Neural cell (in vitro differentiated cells): ENCODE data around the gene REV3L. TPM values are rescaled to one million over a fixed set of nuclear protein-coding genes. Genes with fewer than 3 reads are reported as not detected.

Experiments used
- H2AFZ ChIP-seq: fragments of 200-600, 300-800 bp; sonication (generic), shearing (Covaris generic); 2 replicates; pipeline ENCODE4 v1.6.0; 2014; ENCODE audit warnings: low read depth, mild to moderate bottlenecking, antibody characterized with exemption, low read length, moderate library complexity
- H3F3A ChIP-seq: fragments of 200-600 bp; shearing (Covaris generic); 2 replicates; pipeline ENCODE4 v1.6.1; 2016; ENCODE audit warnings: mild to moderate bottlenecking, moderate library complexity, mixed read lengths, antibody characterized with exemption, low read length; ENCODE audit not compliant: insufficient read depth, poor library complexity, severe bottlenecking
- H3K27ac ChIP-seq: fragments of 200-600, 300-800 bp; sonication (generic), shearing (Covaris generic); 2 replicates; pipeline ENCODE4 v1.5.1; 2014; ENCODE audit warnings: mild to moderate bottlenecking, low read length, moderate library complexity
- H3K27me3 ChIP-seq: fragments of 300-800, 200-600 bp; sonication (generic), shearing (Covaris generic); 2 replicates; pipeline ENCODE4 v1.6.0; 2014; ENCODE audit warnings: mild to moderate bottlenecking, low read depth, low read length, moderate library complexity; ENCODE audit not compliant: insufficient read depth
- H3K36me3 ChIP-seq: fragments of 300-800, 200-600 bp; sonication (generic), shearing (Covaris generic); 2 replicates; pipeline ENCODE4 v1.5.1; 2014; ENCODE audit warnings: mild to moderate bottlenecking, antibody characterized with exemption, low read length, moderate library complexity; ENCODE audit not compliant: insufficient read depth
- H3K4me2 ChIP-seq: fragments of 300-800, 200-600 bp; sonication (generic), shearing (Covaris generic); 2 replicates; pipeline ENCODE4 v1.6.0; 2014; ENCODE audit warnings: mild to moderate bottlenecking, low read length
- H3K4me3 ChIP-seq: fragments of 300-800, 200-600 bp; sonication (generic), shearing (Covaris generic); 2 replicates; pipeline ENCODE4 v1.5.1; 2014; ENCODE audit warnings: mild to moderate bottlenecking, low read length, moderate library complexity
- H3K79me2 ChIP-seq: fragments of 200-600 bp; shearing (Covaris generic); replicated peaks from 2 replicates; pipeline ENCODE4 v1.6.0; 2014; ENCODE audit warnings: mild to moderate bottlenecking, low read length, moderate library complexity; ENCODE audit not compliant: insufficient read depth
- H3K9ac ChIP-seq: fragments of 300-800, 200-600 bp; sonication (generic), shearing (Covaris generic); 2 replicates; pipeline ENCODE4 v1.6.1; 2016; ENCODE audit warnings: mild to moderate bottlenecking, low read length, mixed read lengths
- H3K9me2 ChIP-seq: fragments of 200-600 bp; shearing (Covaris generic); 2 replicates; pipeline ENCODE4 v1.6.1; 2016; ENCODE audit warnings: mild to moderate bottlenecking, low read length, mixed read lengths; ENCODE audit not compliant: insufficient read depth
- H3K9me3 ChIP-seq: fragments of 200-600, 300-800 bp; sonication (generic), shearing (Covaris generic); 2 replicates; pipeline ENCODE4 v1.6.1; 2016; ENCODE audit warnings: mild to moderate bottlenecking, mixed run types, low read length, moderate library complexity, mixed read lengths
- H4K20me1 ChIP-seq: fragments of 200-600 bp; shearing (Covaris generic); 2 replicates; pipeline ENCODE4 v1.6.1; 2016; ENCODE audit warnings: mild to moderate bottlenecking, mixed run types; ENCODE audit not compliant: insufficient read depth
- EP300 ChIP-seq: fragments of 450-650 bp; conservative IDR thresholded peaks from 2 replicates; pipeline ENCODE4 v1.6.1; 2014; ENCODE audit warnings: antibody characterized with exemption, mild to moderate bottlenecking, moderate library complexity; ENCODE audit not compliant: poor library complexity, severe bottlenecking
- EZH2 ChIP-seq: fragments of 200-600, 300-800 bp; shearing (Covaris generic), sonication (generic); IDR thresholded peaks from 2 replicates; pipeline ENCODE4 v1.6.1; 2014; ENCODE audit warnings: antibody characterized with exemption, low read length, borderline replicate concordance, mild to moderate bottlenecking; ENCODE audit not compliant: insufficient read depth, poor library complexity, severe bottlenecking
- MXI1 ChIP-seq: fragments of 450-650 bp; conservative IDR thresholded peaks from 2 replicates; pipeline ENCODE4 v1.6.1; 2014; ENCODE audit warnings: antibody characterized with exemption, mild to moderate bottlenecking; ENCODE audit not compliant: poor library complexity, severe bottlenecking
- POLR2AphosphoS5 ChIP-seq: IDR thresholded peaks from 2 replicates; pipeline ENCODE4 v1.6.1; 2012
- RAD21 ChIP-seq: fragments of 450-650 bp; conservative IDR thresholded peaks from 2 replicates; pipeline ENCODE4 v1.6.1; 2014; ENCODE audit warnings: antibody characterized with exemption, mild to moderate bottlenecking, moderate library complexity
- REST ChIP-seq: IDR thresholded peaks from 2 replicates; pipeline ENCODE4 v1.6.1; 2012; ENCODE audit warnings: borderline replicate concordance
- SMC3 ChIP-seq: fragments of 450-650 bp; conservative IDR thresholded peaks from 2 replicates; pipeline ENCODE4 v1.6.1; 2014; ENCODE audit warnings: antibody characterized with exemption, mild to moderate bottlenecking, moderate library complexity; ENCODE audit not compliant: poor library complexity
- TAF1 ChIP-seq: IDR thresholded peaks from 2 replicates; pipeline ENCODE4 v1.6.1; 2012; ENCODE audit warnings: low read depth
- polyA plus RNA-seq: library from polyadenylated mRNA; depleted of rRNA; stranded (reverse); fragments of >200 nt; gene quantifications from 2 replicates; pipeline ENCODE4 v1.2.3, GENCODE V29; 2014
- TF ChIP-seq, protein P1 (sequence below): fragments of 450-650 bp; IDR thresholded peaks from 2 replicates; pipeline ENCODE4 v1.5.1; 2014; ENCODE audit warnings: antibody characterized with exemption, mild to moderate bottlenecking, moderate library complexity; ENCODE audit not compliant: poor library complexity, severe bottlenecking

Gene REV3L
- polyA plus RNA-seq, 1 donor from 2014 or later, result 60.2 TPM

- Histone ChIP-seq H3K79me2 (peaks cover 18% of the 10 kb centered on the region), H3K9me2 (no peaks in the 10 kb centered on the region), H3K9ac (no peak overlapping the region), H4K20me1 (no peaks in the 10 kb centered on the region), H3K27me3 (no peaks in the 10 kb centered on the region), H3F3A (no peaks in the 10 kb centered on the region), H3K9me3 (no peaks in the 10 kb centered on the region), H3K4me3 (no peak overlapping the region), H3K27ac (no peak overlapping the region), H3K4me2 (no peak overlapping the region), H2AFZ (no peak overlapping the region), H3K36me3 (no peaks in the 10 kb centered on the region)
- TF ChIP-seq SMC3, result no peak
- TF ChIP-seq RAD21, result no peak
- TF ChIP-seq POLR2AphosphoS5, result no peak
- TF ChIP-seq EZH2, result no peak
- TF ChIP-seq TAF1, result no peak
Observed at GRCh38 chr6:111527367-111527766, 44.3 kb upstream of the REV3L start.

- TF ChIP-seq, protein P1, sequence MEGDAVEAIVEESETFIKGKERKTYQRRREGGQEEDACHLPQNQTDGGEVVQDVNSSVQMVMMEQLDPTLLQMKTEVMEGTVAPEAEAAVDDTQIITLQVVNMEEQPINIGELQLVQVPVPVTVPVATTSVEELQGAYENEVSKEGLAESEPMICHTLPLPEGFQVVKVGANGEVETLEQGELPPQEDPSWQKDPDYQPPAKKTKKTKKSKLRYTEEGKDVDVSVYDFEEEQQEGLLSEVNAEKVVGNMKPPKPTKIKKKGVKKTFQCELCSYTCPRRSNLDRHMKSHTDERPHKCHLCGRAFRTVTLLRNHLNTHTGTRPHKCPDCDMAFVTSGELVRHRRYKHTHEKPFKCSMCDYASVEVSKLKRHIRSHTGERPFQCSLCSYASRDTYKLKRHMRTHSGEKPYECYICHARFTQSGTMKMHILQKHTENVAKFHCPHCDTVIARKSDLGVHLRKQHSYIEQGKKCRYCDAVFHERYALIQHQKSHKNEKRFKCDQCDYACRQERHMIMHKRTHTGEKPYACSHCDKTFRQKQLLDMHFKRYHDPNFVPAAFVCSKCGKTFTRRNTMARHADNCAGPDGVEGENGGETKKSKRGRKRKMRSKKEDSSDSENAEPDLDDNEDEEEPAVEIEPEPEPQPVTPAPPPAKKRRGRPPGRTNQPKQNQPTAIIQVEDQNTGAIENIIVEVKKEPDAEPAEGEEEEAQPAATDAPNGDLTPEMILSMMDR, result no peak
- TF ChIP-seq MXI1 (no peak), EP300 (no peak), SMC3 (no peak), EZH2 (no peak), REST (no peak), RAD21 (no peak), POLR2AphosphoS5 (no peak), TAF1 (no peak)
- Histone ChIP-seq H3K36me3 (peaks cover 3% of the 10 kb centered on the region), H3K27ac (no peak overlapping the region)
Observed at GRCh38 chr6:111524735-111525134, 41.7 kb upstream of the REV3L start.

More at GRCh38 chr6:111524735-111525134, 41.7 kb upstream of the REV3L start:
- Histone ChIP-seq H3K27me3 (no peaks in the 10 kb centered on the region), H2AFZ (no peak overlapping the region), H3K9me3 (no peaks in the 10 kb centered on the region), H3K79me2 (peaks cover 28% of the 10 kb centered on the region), H3K9me2 (no peaks in the 10 kb centered on the region), H3K9ac (no peak overlapping the region), H3K4me3 (no peak overlapping the region), H3F3A (no peaks in the 10 kb centered on the region), H4K20me1 (no peaks in the 10 kb centered on the region), H3K4me2 (no peak overlapping the region)
